HCT116 (cell line): ENCODE measurements around the gene GDPD2. TPM values are rescaled to one million over a fixed set of nuclear protein-coding genes. Genes with fewer than 3 reads are reported as not detected.

Source experiments
- ATAC-seq: fragments of 200-7000 bp; cut with Tn5 transposase; 2 replicates; pipeline ENCODE4 v1.9.1; 2020; ENCODE audit warnings: mild to moderate bottlenecking, moderate library complexity
- BruUV-seq: library from RNA; stranded (reverse); fragments of 400-500 nt; replicated peaks from 2 replicates; lab custom pipeline; 2021; lab: Mats Ljungman, UMichigan
- CTCF ChIA-PET: fragments of 300-600 bp; sonication (Branson Sonifier 250); formaldehyde crosslinking; loops from one replicate; lab custom pipeline; 2021; ENCODE audit warnings: antibody characterized with exemption; lab: Charles Lee
- POLR2A ChIA-PET: fragments of 300-600, 350-600 bp; sonication (Branson Sonifier 250); formaldehyde crosslinking; loops from one replicate; lab custom pipeline; 2021; ENCODE audit warnings: antibody characterized with exemption; lab: Charles Lee
- RAD21 ChIA-PET, 2 experiments: fragments of 300-600 bp; sonication (Branson Sonifier 250); formaldehyde crosslinking; loops; one replicate each; lab custom pipeline; 2023; ENCODE audit warnings: low total read pairs in 2 of 2; ENCODE audit not compliant: uncharacterized antibody in 2 of 2, unreplicated experiment in 2 of 2, low non-redundant PET in 1 of 2; lab: Charles Lee
- DNase-seq: peaks from one replicate; pipeline ENCODE4 v3.0.0-alpha.2; 2010; ENCODE audit warnings: low read depth, low spot score
- H2AFZ ChIP-seq: fragments of 200-600 bp; shearing (Covaris generic), sonication (generic); 2 replicates; pipeline ENCODE4 v1.6.1; 2017; ENCODE audit warnings: low read depth, mixed run types, mixed read lengths, antibody characterized with exemption, low read length; ENCODE audit not compliant: poor library complexity, severe bottlenecking
- H3K27ac ChIP-seq: 2 replicates; pipeline ENCODE4 v1.5.1; 2012; ENCODE audit warnings: low read depth, low read length
- H3K27me3 ChIP-seq: fragments of 200-600 bp; sonication (generic); 2 replicates; pipeline ENCODE4 v1.6.1; 2016; ENCODE audit warnings: mixed run types, low read length, mixed read lengths; ENCODE audit not compliant: insufficient read depth
- H3K36me3 ChIP-seq, 2 experiments: fragments of 200-500 bp in 1 of 2; fragments of 200-600 bp in 1 of 2; sonication (Bioruptor generic) in 1 of 2; sonication (generic) in 1 of 2; 2 replicates each; pipeline versions ENCODE4 v1.5.1 to v1.6.1; 2014 to 2016; ENCODE audit warnings: low read length in 2 of 2, inconsistent platforms in 1 of 2, mixed read lengths in 1 of 2, mixed run types in 1 of 2; ENCODE audit not compliant: insufficient read depth in 2 of 2, control insufficient read depth in 1 of 2
- H3K4me1 ChIP-seq, 2 experiments: fragments of 200-600 bp in 1 of 2; sonication (generic) in 1 of 2; 2 replicates each; pipeline versions ENCODE4 v1.5.1 to v1.6.1; 2012 to 2017; ENCODE audit warnings: low read length in 2 of 2, inconsistent platforms in 1 of 2, mild to moderate bottlenecking in 1 of 2, mixed read lengths in 1 of 2, mixed run types in 1 of 2, moderate library complexity in 1 of 2; ENCODE audit not compliant: insufficient read depth in 2 of 2, control insufficient read depth in 1 of 2
- H3K4me2 ChIP-seq: fragments of 200-600 bp; sonication (generic); 2 replicates; pipeline ENCODE4 v1.6.1; 2017; ENCODE audit warnings: mixed run types, low read length, mixed read lengths
- H3K4me3 ChIP-seq, 2 experiments: fragments of 200-600 bp in 1 of 2; sonication (generic) in 1 of 2; replicated peaks in 1 of 2; 2 replicates each; pipeline ENCODE4 v1.5.1; 2011 to 2016; ENCODE audit warnings: low read length in 2 of 2, control low read depth in 1 of 2, low read depth in 1 of 2, mild to moderate bottlenecking in 1 of 2, mixed read lengths in 1 of 2, mixed run types in 1 of 2
- H3K79me2 ChIP-seq: fragments of 200-600 bp; sonication (generic); 2 replicates; pipeline ENCODE4 v1.6.1; 2017; ENCODE audit warnings: mild to moderate bottlenecking, mixed run types, low read length, moderate library complexity, mixed read lengths; ENCODE audit not compliant: insufficient read depth
- H3K9ac ChIP-seq: fragments of 200-600 bp; sonication (generic); 2 replicates; pipeline ENCODE4 v1.6.1; 2016; ENCODE audit warnings: low read length, mixed read lengths
- H3K9me2 ChIP-seq: fragments of 200-600 bp; sonication (generic), shearing (Covaris generic); 2 replicates; pipeline ENCODE4 v1.6.1; 2017; ENCODE audit warnings: mixed run types, mild to moderate bottlenecking, moderate library complexity; ENCODE audit not compliant: insufficient read depth
- H3K9me3 ChIP-seq, 2 experiments: fragments of 200-500 bp in 1 of 2; fragments of 200-600 bp in 1 of 2; sonication (Bioruptor generic) in 1 of 2; sonication (generic) in 1 of 2; 2 replicates each; pipeline ENCODE4 v1.6.1; 2014 to 2017; ENCODE audit warnings: low read length in 2 of 2, mixed read lengths in 2 of 2, inconsistent platforms in 1 of 2, low read depth in 1 of 2, mild to moderate bottlenecking in 1 of 2, mixed run types in 1 of 2, moderate library complexity in 1 of 2; ENCODE audit not compliant: control insufficient read depth in 1 of 2, insufficient read depth in 1 of 2
- H4K20me1 ChIP-seq: fragments of 200-600 bp; sonication (generic), shearing (Covaris generic); 2 replicates; pipeline ENCODE4 v1.6.1; 2017; ENCODE audit warnings: mixed run types, mild to moderate bottlenecking, moderate library complexity; ENCODE audit not compliant: insufficient read depth
- CBX3 ChIP-seq: IDR thresholded peaks from 2 replicates; pipeline ENCODE4 v1.6.1; 2012; ENCODE audit warnings: low read depth
- EGR1 ChIP-seq: IDR thresholded peaks from 2 replicates; pipeline ENCODE4 v1.6.1; 2012; ENCODE audit warnings: low read depth
- ELF1 ChIP-seq: IDR thresholded peaks from 2 replicates; pipeline ENCODE4 v1.6.1; 2012; ENCODE audit warnings: low read depth, borderline replicate concordance
- EZH2phosphoT487 ChIP-seq: fragments of 200-600 bp; IDR thresholded peaks from 2 replicates; pipeline ENCODE4 v1.6.1; 2018; ENCODE audit warnings: antibody characterized with exemption, borderline replicate concordance
- JUND ChIP-seq: IDR thresholded peaks from 2 replicates; pipeline ENCODE4 v1.6.1; 2012
- POLR2A ChIP-seq: IDR thresholded peaks from 2 replicates; pipeline ENCODE4 v1.7.0; 2011; ENCODE audit warnings: borderline replicate concordance; ENCODE audit not compliant: insufficient read depth, insufficient read length; ENCODE audit errors: extremely low read depth
- POLR2AphosphoS5 ChIP-seq: IDR thresholded peaks from 2 replicates; pipeline ENCODE4 v1.6.1; 2011; ENCODE audit warnings: mild to moderate bottlenecking, low read depth, low read length, moderate library complexity
- SIN3A ChIP-seq: IDR thresholded peaks from 2 replicates; pipeline ENCODE4 v1.6.1; 2012; ENCODE audit warnings: low read depth
- SP1 ChIP-seq: IDR thresholded peaks from 2 replicates; pipeline ENCODE4 v1.6.1; 2012; ENCODE audit warnings: low read depth
- YY1 ChIP-seq: IDR thresholded peaks from 2 replicates; pipeline ENCODE4 v1.6.1; 2011; ENCODE audit warnings: low read length, low read depth, moderate library complexity, mild to moderate bottlenecking; ENCODE audit not compliant: insufficient replicate concordance; ENCODE audit errors: extremely low read depth
- ZNF274 ChIP-seq: fragments of 200-500 bp; sonication (Bioruptor generic); IDR thresholded peaks from 2 replicates; pipeline ENCODE4 v1.6.1; 2014; ENCODE audit warnings: mild to moderate bottlenecking, low read depth, low read length, inconsistent platforms
- intact Hi-C: fragments of 100-400 bp; cut with micrococcal nuclease; formaldehyde crosslinking; loops from 2 replicates; pipeline ENCODE4 v1.10.0; 2022
- total RNA-seq: library from RNA; stranded (reverse); gene quantifications from one replicate; pipeline ENCODE4 v1.2.1, GENCODE V29; 2021; ENCODE audit not compliant: unreplicated experiment
- TF ChIP-seq, protein P1 (sequence below), 3 experiments: fragments of 200-600 bp in 1 of 3; sonication (generic) in 1 of 3; IDR thresholded peaks in 2 of 3; conservative IDR thresholded peaks in 1 of 3; 2 replicates each; pipeline ENCODE4 v1.5.1; 2012 to 2017; ENCODE audit warnings: low read depth in 2 of 3, low read length in 2 of 3, antibody characterized with exemption in 1 of 3, borderline replicate concordance in 1 of 3, control low read depth in 1 of 3, mild to moderate bottlenecking in 1 of 3, mixed read lengths in 1 of 3, mixed run types in 1 of 3, moderate library complexity in 1 of 3; ENCODE audit not compliant: insufficient read depth in 1 of 3
- TF ChIP-seq, protein P2 (sequence below): IDR thresholded peaks from 2 replicates; pipeline ENCODE4 v1.6.1; 2011; ENCODE audit warnings: mild to moderate bottlenecking, low read length, moderate library complexity; ENCODE audit not compliant: insufficient replicate concordance; ENCODE audit errors: extremely low read depth
- TF ChIP-seq, protein P3 (sequence below): IDR thresholded peaks from 2 replicates; pipeline ENCODE4 v1.6.1; 2012; ENCODE audit warnings: low read depth
- TF ChIP-seq, protein P4 (sequence below): IDR thresholded peaks from 2 replicates; pipeline ENCODE4 v1.6.1; 2012

The GDPD2 gene
- total RNA-seq, 1 experiment from 2014 or later: not detected

DNA sequence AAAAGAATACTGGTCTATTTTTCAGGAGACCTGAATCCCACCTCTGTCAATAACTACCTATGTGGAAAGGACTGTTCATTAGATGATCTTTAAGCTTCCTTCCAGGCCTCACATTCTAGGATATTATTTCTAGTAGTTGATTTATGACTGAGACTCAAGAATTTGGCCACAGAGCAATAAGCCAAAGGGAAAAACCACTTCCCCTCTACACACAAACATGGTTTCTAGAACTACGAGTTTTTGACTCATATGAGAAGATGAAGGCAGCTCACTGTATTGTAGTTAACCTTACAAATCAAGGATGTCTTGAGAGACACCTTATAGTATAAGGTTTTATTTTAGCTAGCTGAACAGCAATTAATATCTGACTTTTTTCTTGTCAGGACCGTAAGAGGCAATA lies 36.9 kb upstream of the GDPD2 start:
- H3K79me2 ChIP-seq: peaks cover under 1% of the 10 kb centered on the region; the same call in 1 of the 2 replicates
- no peak overlapping the region for H3K27ac ChIP-seq
- DNase-seq (no peak), ATAC-seq (no peak)
- H3K9me3 ChIP-seq: no peaks in the 10 kb centered on the region
- no peaks in the 10 kb centered on the region for H4K20me1 ChIP-seq
- H3K9me2 ChIP-seq: no peaks in the 10 kb centered on the region
- no peak overlapping the region for H2AFZ ChIP-seq
- no peaks in the 10 kb centered on the region for H3K27me3 ChIP-seq
- CTCF ChIA-PET: no interaction called here
- H3K4me2 ChIP-seq: no peak overlapping the region
- no TSS peak for BruUV-seq
- no peaks in the 10 kb centered on the region for H3K4me1 ChIP-seq
- RAD21 ChIA-PET: no interaction called here
- no peak overlapping the region for H3K9ac ChIP-seq
- TF ChIP-seq EGR1: no peak
- TF ChIP-seq ZNF274: no peak
- TF ChIP-seq EZH2phosphoT487: no peak
- TF ChIP-seq, protein P1, sequence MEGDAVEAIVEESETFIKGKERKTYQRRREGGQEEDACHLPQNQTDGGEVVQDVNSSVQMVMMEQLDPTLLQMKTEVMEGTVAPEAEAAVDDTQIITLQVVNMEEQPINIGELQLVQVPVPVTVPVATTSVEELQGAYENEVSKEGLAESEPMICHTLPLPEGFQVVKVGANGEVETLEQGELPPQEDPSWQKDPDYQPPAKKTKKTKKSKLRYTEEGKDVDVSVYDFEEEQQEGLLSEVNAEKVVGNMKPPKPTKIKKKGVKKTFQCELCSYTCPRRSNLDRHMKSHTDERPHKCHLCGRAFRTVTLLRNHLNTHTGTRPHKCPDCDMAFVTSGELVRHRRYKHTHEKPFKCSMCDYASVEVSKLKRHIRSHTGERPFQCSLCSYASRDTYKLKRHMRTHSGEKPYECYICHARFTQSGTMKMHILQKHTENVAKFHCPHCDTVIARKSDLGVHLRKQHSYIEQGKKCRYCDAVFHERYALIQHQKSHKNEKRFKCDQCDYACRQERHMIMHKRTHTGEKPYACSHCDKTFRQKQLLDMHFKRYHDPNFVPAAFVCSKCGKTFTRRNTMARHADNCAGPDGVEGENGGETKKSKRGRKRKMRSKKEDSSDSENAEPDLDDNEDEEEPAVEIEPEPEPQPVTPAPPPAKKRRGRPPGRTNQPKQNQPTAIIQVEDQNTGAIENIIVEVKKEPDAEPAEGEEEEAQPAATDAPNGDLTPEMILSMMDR (IDR thresholded peaks at IDR 0.05 in 2 of 3, conservative IDR thresholded peaks at IDR 0.05 in 1 of 3; ENCODE audit: borderline replicate concordance in 1 of 3, insufficient read depth in 1 of 3, low read depth in 2 of 3, low read length in 2 of 3): no peak
- TF ChIP-seq ELF1: no peak
- TF ChIP-seq JUND: no peak
- TF ChIP-seq, protein P2, sequence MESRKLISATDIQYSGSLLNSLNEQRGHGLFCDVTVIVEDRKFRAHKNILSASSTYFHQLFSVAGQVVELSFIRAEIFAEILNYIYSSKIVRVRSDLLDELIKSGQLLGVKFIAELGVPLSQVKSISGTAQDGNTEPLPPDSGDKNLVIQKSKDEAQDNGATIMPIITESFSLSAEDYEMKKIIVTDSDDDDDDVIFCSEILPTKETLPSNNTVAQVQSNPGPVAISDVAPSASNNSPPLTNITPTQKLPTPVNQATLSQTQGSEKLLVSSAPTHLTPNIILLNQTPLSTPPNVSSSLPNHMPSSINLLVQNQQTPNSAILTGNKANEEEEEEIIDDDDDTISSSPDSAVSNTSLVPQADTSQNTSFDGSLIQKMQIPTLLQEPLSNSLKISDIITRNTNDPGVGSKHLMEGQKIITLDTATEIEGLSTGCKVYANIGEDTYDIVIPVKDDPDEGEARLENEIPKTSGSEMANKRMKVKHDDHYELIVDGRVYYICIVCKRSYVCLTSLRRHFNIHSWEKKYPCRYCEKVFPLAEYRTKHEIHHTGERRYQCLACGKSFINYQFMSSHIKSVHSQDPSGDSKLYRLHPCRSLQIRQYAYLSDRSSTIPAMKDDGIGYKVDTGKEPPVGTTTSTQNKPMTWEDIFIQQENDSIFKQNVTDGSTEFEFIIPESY: no peak
- TF ChIP-seq POLR2AphosphoS5: no peak
- TF ChIP-seq, protein P3, sequence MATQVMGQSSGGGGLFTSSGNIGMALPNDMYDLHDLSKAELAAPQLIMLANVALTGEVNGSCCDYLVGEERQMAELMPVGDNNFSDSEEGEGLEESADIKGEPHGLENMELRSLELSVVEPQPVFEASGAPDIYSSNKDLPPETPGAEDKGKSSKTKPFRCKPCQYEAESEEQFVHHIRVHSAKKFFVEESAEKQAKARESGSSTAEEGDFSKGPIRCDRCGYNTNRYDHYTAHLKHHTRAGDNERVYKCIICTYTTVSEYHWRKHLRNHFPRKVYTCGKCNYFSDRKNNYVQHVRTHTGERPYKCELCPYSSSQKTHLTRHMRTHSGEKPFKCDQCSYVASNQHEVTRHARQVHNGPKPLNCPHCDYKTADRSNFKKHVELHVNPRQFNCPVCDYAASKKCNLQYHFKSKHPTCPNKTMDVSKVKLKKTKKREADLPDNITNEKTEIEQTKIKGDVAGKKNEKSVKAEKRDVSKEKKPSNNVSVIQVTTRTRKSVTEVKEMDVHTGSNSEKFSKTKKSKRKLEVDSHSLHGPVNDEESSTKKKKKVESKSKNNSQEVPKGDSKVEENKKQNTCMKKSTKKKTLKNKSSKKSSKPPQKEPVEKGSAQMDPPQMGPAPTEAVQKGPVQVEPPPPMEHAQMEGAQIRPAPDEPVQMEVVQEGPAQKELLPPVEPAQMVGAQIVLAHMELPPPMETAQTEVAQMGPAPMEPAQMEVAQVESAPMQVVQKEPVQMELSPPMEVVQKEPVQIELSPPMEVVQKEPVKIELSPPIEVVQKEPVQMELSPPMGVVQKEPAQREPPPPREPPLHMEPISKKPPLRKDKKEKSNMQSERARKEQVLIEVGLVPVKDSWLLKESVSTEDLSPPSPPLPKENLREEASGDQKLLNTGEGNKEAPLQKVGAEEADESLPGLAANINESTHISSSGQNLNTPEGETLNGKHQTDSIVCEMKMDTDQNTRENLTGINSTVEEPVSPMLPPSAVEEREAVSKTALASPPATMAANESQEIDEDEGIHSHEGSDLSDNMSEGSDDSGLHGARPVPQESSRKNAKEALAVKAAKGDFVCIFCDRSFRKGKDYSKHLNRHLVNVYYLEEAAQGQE: no peak
- TF ChIP-seq CBX3: no peak
- TF ChIP-seq SIN3A: no peak
- no peak for TF ChIP-seq SP1
- no peak for TF ChIP-seq POLR2A
- TF ChIP-seq YY1: no peak
- TF ChIP-seq, protein P4, sequence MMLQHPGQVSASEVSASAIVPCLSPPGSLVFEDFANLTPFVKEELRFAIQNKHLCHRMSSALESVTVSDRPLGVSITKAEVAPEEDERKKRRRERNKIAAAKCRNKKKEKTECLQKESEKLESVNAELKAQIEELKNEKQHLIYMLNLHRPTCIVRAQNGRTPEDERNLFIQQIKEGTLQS: no peak
- H3K36me3 ChIP-seq: no peaks in the 10 kb centered on the region
- intact Hi-C loops: no loop called here
- no peak overlapping the region for H3K4me3 ChIP-seq
- POLR2A ChIA-PET: no interaction called here
